SK-N-SH (cell line): ENCODE measurements around the gene TBC1D2B.

Source experiments
- CHD2 ChIP-seq: fragments of 150-350 bp; IDR thresholded peaks from 2 replicates; pipeline ENCODE4 v1.6.1; 2018; ENCODE audit warnings: low read length; ENCODE audit not compliant: partially characterized antibody
- CTCF ChIP-seq: fragments of 200-600 bp; sonication (generic); IDR thresholded peaks from 2 replicates; pipeline ENCODE4 v1.6.1; 2017; ENCODE audit warnings: antibody characterized with exemption, mild to moderate bottlenecking, moderate library complexity
- ELF1 ChIP-seq: IDR thresholded peaks from 2 replicates; pipeline ENCODE4 v1.4.0; 2012
- EP300 ChIP-seq, 2 experiments: IDR thresholded peaks; 2 replicates each; pipeline versions ENCODE4 v1.4.0 to v1.6.1; 2012; ENCODE audit warnings: borderline replicate concordance in 1 of 2, low read depth in 1 of 2, low read length in 1 of 2
- FOXM1 ChIP-seq: IDR thresholded peaks from 2 replicates; pipeline ENCODE4 v1.4.0; 2012; ENCODE audit warnings: low read depth, mild to moderate bottlenecking
- IRF3 ChIP-seq: fragments of 150-350 bp; IDR thresholded peaks from 2 replicates; pipeline ENCODE4 v1.6.1; 2016; ENCODE audit warnings: mild to moderate bottlenecking, low read depth, low read length
- JUND ChIP-seq: IDR thresholded peaks from 2 replicates; pipeline ENCODE4 v1.4.0; 2012
- MAX ChIP-seq: IDR thresholded peaks from 2 replicates; pipeline ENCODE4 v1.4.0; 2012; ENCODE audit warnings: low read depth
- MXI1 ChIP-seq: IDR thresholded peaks from 2 replicates; pipeline ENCODE4 v1.6.1; 2012; ENCODE audit warnings: mild to moderate bottlenecking, low read depth, low read length, improper control_type of control experiment
- NFIC ChIP-seq: IDR thresholded peaks from 2 replicates; pipeline ENCODE4 v1.4.0; 2012; ENCODE audit warnings: borderline replicate concordance
- POLR2AphosphoS5 ChIP-seq: IDR thresholded peaks from 2 replicates; pipeline ENCODE4 v1.6.1; 2012; ENCODE audit warnings: low read depth, low read length
- SMC3 ChIP-seq: IDR thresholded peaks from 2 replicates; pipeline ENCODE4 v1.6.1; 2012; ENCODE audit warnings: low read depth, low read length, improper control_type of control experiment
- TAF1 ChIP-seq: IDR thresholded peaks from 2 replicates; pipeline ENCODE4 v1.6.1; 2012; ENCODE audit warnings: low read depth, mild to moderate bottlenecking, low read length, moderate library complexity, borderline replicate concordance
- USF2 ChIP-seq: fragments of 150-350 bp; IDR thresholded peaks from 2 replicates; pipeline ENCODE4 v1.6.1; 2017; ENCODE audit warnings: antibody characterized with exemption, low read length, low read depth, borderline replicate concordance

GRCh38 chr15:77959432-77959879 lies 118.1 kb downstream of the TBC1D2B start:
- TF ChIP-seq MXI1 (no peak), MAX (no peak), CTCF (peak; percentile 90), USF2 (no peak), EP300 (IDR thresholded peaks at IDR 0.05; ENCODE audit: borderline replicate concordance in 1 of 2, low read depth in 1 of 2, low read length in 1 of 2) (no peak), POLR2AphosphoS5 (no peak), FOXM1 (no peak), NFIC (no peak), IRF3 (no peak), JUND (no peak), TAF1 (no peak), SMC3 (peak; percentile 83), CHD2 (no peak), ELF1 (no peak)
